HG03565 (cell line): ENCODE results near the gene PARP16.
"Not testable (repeated sequence)": the region's sequence is repeated elsewhere in the genome, so short reads cannot be mapped to it uniquely, and the experiment has no call there.

Experiments
- ATAC-seq: cut with Tn5 transposase; IDR thresholded peaks from one replicate; pipeline ENCODE4 v1.9.1; 2021; ENCODE audit warnings: mild to moderate bottlenecking, moderate library complexity; ENCODE audit not compliant: unreplicated experiment

Gene PARP16

GRCh38 chr15:65278480-65278879, 8.2 kb downstream of the PARP16 start:
- no peak for ATAC-seq

- no peak for ATAC-seq
These were observed 9.7 kb downstream of the PARP16 start for GRCh38 chr15:65277015-65277414.

GRCh38 chr15:65275728-65276126, 11.0 kb downstream of the PARP16 start:
- ATAC-seq = no peak

- ATAC-seq = no peak
These were observed 11.5 kb downstream of the PARP16 start for GRCh38 chr15:65275104-65275727.

DNA sequence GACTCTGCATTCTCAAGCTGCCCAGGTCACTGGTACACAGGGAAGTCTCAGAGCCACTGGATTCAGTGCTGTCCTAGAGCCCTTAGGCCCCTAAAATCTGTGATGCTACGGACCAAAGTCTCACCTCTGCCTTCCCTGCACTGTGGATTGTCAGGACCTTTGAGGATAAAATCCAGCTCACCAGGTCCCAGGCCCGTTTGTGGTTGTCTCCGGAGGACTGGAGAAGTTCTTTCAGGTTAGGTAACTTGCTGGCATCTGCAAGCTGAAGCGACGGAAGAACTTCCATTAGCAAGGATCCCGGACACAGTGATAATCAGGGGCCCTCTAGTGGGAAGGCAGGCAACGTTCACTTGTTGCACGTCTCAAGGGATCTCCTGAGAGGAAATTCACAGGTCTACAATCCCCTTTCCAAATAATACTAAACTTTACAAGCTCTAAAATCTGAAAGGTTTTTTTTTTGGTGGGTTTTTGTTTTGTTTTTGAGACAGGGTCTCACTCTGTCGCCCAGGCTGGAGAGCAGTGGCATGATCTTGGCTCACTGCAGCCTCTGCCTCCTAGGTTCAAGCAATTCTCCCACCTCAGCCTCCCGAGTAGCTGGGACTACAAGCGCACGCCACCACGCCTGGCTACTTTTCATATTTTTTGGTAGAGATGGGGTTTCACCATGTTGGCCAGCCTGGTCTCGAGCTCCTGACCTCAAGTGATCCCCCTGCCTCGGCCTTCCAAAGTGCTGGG, 15.7 kb downstream of the PARP16 start:
- ATAC-seq = not testable (repeated sequence)

DNA sequence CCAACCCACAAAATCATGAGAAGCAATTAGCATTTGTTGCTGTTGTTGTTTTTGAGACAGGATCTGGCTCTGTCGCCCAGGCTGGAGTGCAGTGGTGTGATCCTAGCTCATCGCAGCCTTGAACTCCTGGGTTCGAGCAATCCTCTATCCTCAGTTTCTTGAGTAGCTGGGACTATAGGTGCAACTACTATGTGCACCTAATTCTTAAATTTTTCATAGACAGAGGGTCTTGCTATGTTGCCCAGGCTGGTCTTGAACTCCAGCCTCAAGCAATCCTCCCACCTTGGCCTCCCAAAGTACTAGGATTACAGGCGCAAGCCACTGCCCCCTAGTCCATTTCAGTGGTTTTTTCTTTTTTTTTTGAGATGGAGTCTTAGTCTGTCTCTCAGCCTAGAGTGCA, 18.3 kb downstream of the PARP16 start:
- no peak for ATAC-seq

DNA sequence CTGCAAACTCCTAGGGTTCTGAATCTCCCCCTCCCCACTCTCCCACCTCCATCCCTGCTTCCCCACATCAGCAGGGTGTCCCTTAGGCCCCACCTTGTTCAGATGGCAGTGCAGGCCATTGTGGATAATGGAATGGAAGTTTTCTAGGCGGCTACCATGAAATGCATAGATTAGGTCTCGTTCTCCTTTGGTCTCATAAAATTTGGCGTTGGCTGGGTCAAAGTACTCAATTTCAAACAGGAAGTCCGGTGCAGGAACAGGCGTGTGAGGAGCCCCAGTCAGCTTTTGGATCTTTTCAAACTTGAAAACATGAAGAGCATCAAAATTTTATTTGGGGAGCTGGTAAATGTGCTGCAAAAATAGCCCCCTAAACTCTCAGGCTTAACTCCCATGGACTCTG, 20.2 kb downstream of the PARP16 start:
- no peak for ATAC-seq

GRCh38 chr15:65264863-65265430, 21.7 kb downstream of the PARP16 start:
- ATAC-seq = no peak

GRCh38 chr15:65263313-65263712, 23.4 kb downstream of the PARP16 start:
- no peak for ATAC-seq

DNA sequence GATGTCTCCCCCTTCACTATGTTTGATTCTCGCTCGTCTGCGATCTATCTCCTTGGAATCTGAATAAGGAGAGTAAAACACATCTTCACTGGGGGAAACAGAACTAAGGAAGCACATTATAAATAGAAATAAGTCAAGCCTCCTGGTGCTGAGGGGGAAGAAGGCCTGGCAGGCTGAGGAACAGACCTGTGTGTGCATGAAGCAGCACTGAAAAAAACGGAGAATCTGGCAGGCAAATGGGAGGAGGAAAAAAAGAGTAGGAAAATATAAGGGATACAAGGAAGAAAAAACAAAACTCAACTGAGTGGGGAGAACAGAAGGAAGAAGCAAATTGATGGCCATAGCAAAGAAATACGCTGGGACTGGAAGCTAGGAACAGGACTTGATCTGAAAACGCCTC, 25.7 kb downstream of the PARP16 start:
- ATAC-seq = no peak

DNA sequence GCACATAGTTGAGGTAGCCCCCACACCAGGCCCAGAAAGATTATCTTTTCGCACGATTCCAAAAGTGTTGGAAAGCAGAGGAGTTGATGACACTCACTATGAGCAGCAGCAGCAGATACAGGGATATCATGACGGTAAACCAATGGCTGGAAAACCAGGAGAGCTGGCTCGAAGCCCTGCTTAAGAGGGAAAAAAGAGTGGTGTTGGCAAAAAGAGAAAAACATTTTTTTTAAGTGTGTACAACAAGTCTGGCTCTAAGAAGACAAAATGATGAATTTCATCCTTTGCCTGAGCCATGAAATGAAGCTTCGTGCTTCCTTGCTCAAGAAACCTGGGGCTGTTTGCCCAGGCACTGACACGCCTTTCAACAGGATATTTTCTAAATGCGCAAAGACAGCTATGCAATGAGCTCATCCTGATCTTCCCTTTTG, 27.3 kb downstream of the PARP16 start:
- ATAC-seq = no peak

- no peak for ATAC-seq
These were observed 28.1 kb downstream of the PARP16 start for GRCh38 chr15:65258375-65259262.

DNA sequence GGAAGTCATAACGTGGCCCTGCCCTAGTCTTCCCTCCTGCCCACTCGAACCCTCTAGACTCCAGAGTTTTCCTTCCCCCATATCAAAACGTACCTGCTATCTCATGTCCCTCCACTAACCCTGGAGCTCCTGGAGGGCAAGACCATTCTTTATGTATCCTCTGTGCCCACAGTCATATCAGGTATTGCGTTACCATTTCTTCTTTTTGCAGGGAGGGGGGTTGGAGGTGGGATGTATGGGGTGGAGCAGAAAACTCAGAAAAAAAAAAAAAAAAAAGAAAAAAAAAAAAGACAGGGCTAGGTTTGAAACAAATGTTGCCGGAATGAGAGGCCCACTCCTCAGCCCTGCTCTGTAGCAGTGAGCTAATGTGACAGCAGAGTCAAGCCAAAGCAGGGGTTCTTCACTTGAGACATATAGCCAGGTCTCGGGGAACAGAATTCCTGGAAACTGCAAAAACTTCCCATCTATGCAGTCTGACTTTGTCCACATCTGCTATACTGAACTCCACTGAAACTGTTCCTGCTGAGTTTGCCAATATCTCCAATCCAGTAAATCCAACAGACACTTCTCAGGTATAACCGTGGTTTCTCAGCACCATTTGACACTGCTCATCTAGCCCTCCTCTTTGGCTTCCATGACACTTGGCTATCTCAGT, 31.1 kb downstream of the PARP16 start:
- no peak for ATAC-seq

- ATAC-seq = no peak
These were observed 31.9 kb downstream of the PARP16 start for GRCh38 chr15:65254758-65255157.

DNA sequence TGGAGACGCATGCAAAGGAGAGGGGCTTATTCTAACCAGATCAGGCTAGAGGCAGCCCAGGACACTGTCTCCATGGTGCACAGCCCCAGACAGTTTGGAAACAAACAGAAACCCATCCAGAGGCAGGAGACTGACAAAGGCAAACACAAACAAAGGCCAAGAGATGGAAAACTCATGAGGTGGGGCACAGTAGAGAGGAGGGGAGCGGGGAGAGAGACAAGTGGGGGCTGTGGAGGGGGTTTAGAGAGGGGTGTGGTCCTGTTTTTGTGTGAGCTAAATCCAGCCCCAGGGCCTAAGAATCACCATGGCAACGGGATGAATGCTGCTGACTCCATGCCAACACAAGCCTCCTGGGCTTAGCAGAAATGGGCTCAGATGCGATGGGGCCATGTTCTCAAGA, 32.3 kb downstream of the PARP16 start:
- no peak for ATAC-seq

DNA sequence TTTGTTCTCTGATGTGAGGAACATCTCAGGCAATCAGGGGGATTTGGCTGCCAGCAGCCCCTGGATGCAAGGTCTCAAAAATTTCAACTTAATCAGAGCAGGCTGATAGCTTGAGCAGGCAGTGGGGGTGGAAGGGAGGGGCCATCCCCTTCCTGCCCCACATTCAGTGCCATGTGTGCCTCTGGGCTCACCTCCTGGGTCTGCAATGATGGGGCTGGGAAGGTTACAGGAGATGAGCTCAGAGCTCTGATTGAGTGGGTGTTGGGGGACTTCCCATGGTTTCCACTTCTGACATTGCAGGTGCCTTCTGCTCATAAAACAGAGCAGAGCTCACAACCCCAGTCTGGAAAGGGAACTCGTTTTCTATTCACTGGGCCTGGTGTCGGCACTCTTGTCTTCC, 37.0 kb downstream of the PARP16 start:
- ATAC-seq = no peak

DNA sequence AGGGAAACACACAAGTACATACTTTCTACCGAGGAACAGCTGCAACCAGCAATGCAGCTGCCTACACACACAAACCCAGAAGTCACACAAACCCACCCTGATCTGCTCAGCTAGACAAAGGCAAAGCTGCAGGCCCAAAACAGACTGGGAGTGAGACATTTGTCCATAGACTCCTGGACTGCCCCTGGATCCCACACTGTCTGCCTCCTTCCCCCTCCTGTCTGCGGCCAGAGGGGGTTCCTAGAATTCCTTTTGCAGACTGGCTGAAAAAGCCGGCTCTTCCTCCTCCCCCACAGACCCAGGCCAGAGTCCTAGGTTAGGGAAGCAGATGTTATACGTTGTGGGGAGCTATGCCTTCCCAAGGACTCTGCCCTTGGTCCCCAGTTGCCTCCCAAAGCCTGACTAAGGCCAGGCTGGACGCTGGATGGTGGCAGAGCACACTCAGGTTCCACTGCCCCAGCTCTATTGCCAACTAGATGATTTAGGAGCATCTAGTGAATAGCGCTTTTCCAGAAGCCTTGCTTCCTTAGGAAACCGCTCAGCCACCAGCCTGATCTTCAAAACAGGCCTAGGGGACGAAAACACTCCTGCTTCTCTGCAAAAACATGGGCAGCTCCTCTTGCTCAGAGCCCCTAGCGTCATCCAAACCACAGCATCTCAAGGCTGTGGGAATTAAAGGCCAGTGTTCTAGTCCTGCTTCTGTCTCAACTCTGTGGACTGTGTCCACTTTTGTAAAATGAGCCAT, 38.0 kb downstream of the PARP16 start:
- no peak for ATAC-seq

- no peak for ATAC-seq
These were observed 39.7 kb downstream of the PARP16 start for GRCh38 chr15:65246939-65247338.

GRCh38 chr15:65246026-65246714, 40.5 kb downstream of the PARP16 start:
- ATAC-seq = no peak
